Esophagus muscularis mucosa (tissue), 4 donors: ENCODE results near the gene PLD4. TPM values are rescaled to one million over a fixed set of nuclear protein-coding genes. Genes with fewer than 3 reads are reported as not detected.
"Not testable (repeated sequence)": the region's sequence is repeated elsewhere in the genome, so short reads cannot be mapped to it uniquely, and the experiment has no call there.

ENCODE experiments used
- DNase-seq: peaks from one replicate; pipeline ENCODE4 v3.0.0-alpha.2; 2017; ENCODE audit errors: extremely low spot score
- H3K27ac ChIP-seq, 4 donors: fragments of 200-600 bp; sonication (generic); replicated peaks in 1 of 4; 1 replicate in 3 of 4; 2 replicates in 1 of 4; pipeline ENCODE4 v1.5.1; 2016 to 2019; ENCODE audit warnings: mild to moderate bottlenecking in 1 of 4
- H3K27me3 ChIP-seq, 4 donors: fragments of 200-600 bp; sonication (generic); one replicate each; pipeline versions ENCODE4 v1.5.1 to v1.6.0; 2016 to 2019
- H3K36me3 ChIP-seq, 4 donors: fragments of 200-600 bp; sonication (generic); one replicate each; pipeline ENCODE4 v1.5.1; 2016 to 2019
- H3K4me1 ChIP-seq, 4 donors: fragments of 200-600 bp; sonication (generic); one replicate each; pipeline ENCODE4 v1.5.1; 2016 to 2019
- H3K4me3 ChIP-seq, 4 donors: fragments of 200-600 bp; sonication (generic); 1 replicate in 2 of 4; 2 replicates in 2 of 4; pipeline ENCODE4 v1.5.1; 2016 to 2019; ENCODE audit warnings: mild to moderate bottlenecking in 4 of 4, moderate library complexity in 1 of 4
- H3K9me3 ChIP-seq, 4 donors: fragments of 200-600 bp; sonication (generic); 1 replicate in 3 of 4; 2 replicates in 1 of 4; pipeline ENCODE4 v1.5.1; 2016 to 2019
- CTCF ChIP-seq, 3 experiments: fragments of 200-600 bp in 2 of 3; fragments of 450-650 bp in 1 of 3; sonication (generic) in 2 of 3; IDR thresholded peaks; one replicate each; pipeline ENCODE4 v1.5.1; 2017 to 2019; ENCODE audit warnings: antibody characterized with exemption in 3 of 3, mild to moderate bottlenecking in 2 of 3, moderate library complexity in 1 of 3
- EP300 ChIP-seq: sonication (generic); formaldehyde crosslinking; IDR thresholded peaks from one replicate; pipeline ENCODE4 v1.6.1; 2017; ENCODE audit warnings: antibody characterized with exemption
- POLR2A ChIP-seq: fragments of 450-650 bp; IDR thresholded peaks from one replicate; pipeline ENCODE4 v1.6.1; 2017; ENCODE audit warnings: antibody characterized with exemption, moderate library complexity, mild to moderate bottlenecking, low read depth
- POLR2AphosphoS5 ChIP-seq, 2 donors: sonication (generic); formaldehyde crosslinking; IDR thresholded peaks; one replicate each; pipeline ENCODE4 v1.6.1; 2017; ENCODE audit warnings: antibody characterized with exemption in 2 of 2
- WGBS: methylation state at CpG from one replicate; pipeline ENCODE4 v1.1.5; 2018; 5-methylcytosine and 5-hydroxymethylcytosine counted together
- intact Hi-C: fragments of 100-400 bp; cut with DNase I; formaldehyde crosslinking; loops from one replicate; pipeline ENCODE4 v1.15.1; 2023
- total RNA-seq, 4 donors: library from RNA; depleted of rRNA; stranded (reverse); fragments of >200 nt; gene quantifications; one replicate each; pipeline versions ENCODE4 v1.1.0 to v1.2.1, GENCODE V29; 2016

Gene PLD4
- total RNA-seq, 4 donors from 2014 or later: under 0.01 to 0.50 (median 0.15) TPM

- WGBS: 90% methylated on average over 7 of the region's 7 CpGs
- Histone ChIP-seq H3K36me3 (no peaks in the 10 kb centered on the region), H3K27ac (no peak overlapping the region), H3K9me3 (peaks cover 0 to 13% (median 11%) of the 10 kb centered on the region in 4 donors), H3K4me1 (no peaks in the 10 kb centered on the region), H3K4me3 (no peak overlapping the region), H3K27me3 (no peaks in the 10 kb centered on the region)
- DNase-seq: no peak
- intact Hi-C loops: no loop called here
- TF ChIP-seq POLR2AphosphoS5 (IDR thresholded peaks at IDR 0.05): no peak
- no peak for TF ChIP-seq CTCF (IDR thresholded peaks at IDR 0.05)
- no peak for TF ChIP-seq POLR2A
- TF ChIP-seq EP300: no peak
These were observed 11.2 kb upstream of the PLD4 start for GRCh38 chr14:104913435-104913834.

GRCh38 chr14:104917116-104917515, 7.6 kb upstream of the PLD4 start:
- intact Hi-C loops: no loop called here
- H3K36me3 ChIP-seq: no peaks in the 10 kb centered on the region
- H3K4me1 ChIP-seq: no peaks in the 10 kb centered on the region
- no peak for TF ChIP-seq POLR2AphosphoS5 (IDR thresholded peaks at IDR 0.05)
- no peak for TF ChIP-seq CTCF (IDR thresholded peaks at IDR 0.05)
- no peak for TF ChIP-seq EP300
- TF ChIP-seq POLR2A: no peak
- no peak for DNase-seq
- no peak overlapping the region for H3K4me3 ChIP-seq
- H3K9me3 ChIP-seq: peaks cover 0 to 4% (median 4%) of the 10 kb centered on the region in 4 donors
- H3K27ac ChIP-seq: no peak overlapping the region
- WGBS: 86% methylated on average over 9 of the region's 9 CpGs
- no peaks in the 10 kb centered on the region for H3K27me3 ChIP-seq

- Histone ChIP-seq H3K4me1 (no peaks in the 10 kb centered on the region), H3K27me3 (no peaks in the 10 kb centered on the region), H3K27ac (no peak overlapping the region), H3K9me3 (no peaks in the 10 kb centered on the region), H3K4me3 (no peak overlapping the region), H3K36me3 (no peaks in the 10 kb centered on the region)
- WGBS: 69% methylated on average over 2 of the region's 4 CpGs
- DNase-seq: no peak
- intact Hi-C loops: no loop called here
- TF ChIP-seq POLR2A: no peak
- TF ChIP-seq CTCF (IDR thresholded peaks at IDR 0.05): no peak
- no peak for TF ChIP-seq EP300
- TF ChIP-seq POLR2AphosphoS5 (IDR thresholded peaks at IDR 0.05): no peak
These were observed 6.7 kb upstream of the PLD4 start for GRCh38 chr14:104917993-104918392.

- H3K27me3 ChIP-seq, H3K9me3 ChIP-seq, H3K4me3 ChIP-seq, H3K36me3 ChIP-seq, intact Hi-C loops, H3K4me1 ChIP-seq, H3K27ac ChIP-seq, DNase-seq: not testable (repeated sequence)
- WGBS: 79% methylated on average over 12 of the region's 12 CpGs
These were observed 5.3 kb upstream of the PLD4 start for GRCh38 chr14:104919152-104919992.

DNA sequence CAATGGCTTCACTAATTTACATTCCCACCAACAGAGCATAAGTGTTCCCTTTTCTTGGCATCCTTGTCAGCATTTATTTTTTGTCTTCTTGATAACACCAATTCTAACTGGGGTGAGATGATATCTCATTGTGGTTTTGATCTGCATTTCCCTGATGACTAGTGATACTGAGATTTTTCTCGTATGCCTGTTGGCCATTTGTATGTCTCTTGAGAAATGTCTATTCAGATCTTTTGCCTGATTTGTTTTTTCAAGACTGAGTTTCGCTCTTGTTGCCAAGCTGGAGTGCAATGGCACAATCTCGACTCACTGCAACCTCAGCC, 4.7 kb upstream of the PLD4 start:
- intact Hi-C loops: no loop called here
- no peak for TF ChIP-seq POLR2AphosphoS5 (IDR thresholded peaks at IDR 0.05)
- TF ChIP-seq POLR2A: no peak
- TF ChIP-seq EP300: no peak
- no peak for TF ChIP-seq CTCF (IDR thresholded peaks at IDR 0.05)
- no peak overlapping the region for H3K4me3 ChIP-seq
- no peaks in the 10 kb centered on the region for H3K36me3 ChIP-seq
- peaks cover 0 to 2% (median 0%) of the 10 kb centered on the region in 4 donors for H3K4me1 ChIP-seq
- H3K9me3 ChIP-seq: peaks cover 0 to 7% (median 6%) of the 10 kb centered on the region in 4 donors
- DNase-seq: no peak
- no peaks in the 10 kb centered on the region for H3K27me3 ChIP-seq
- 65% methylated on average over 3 of the region's 3 CpGs for WGBS
- no peak overlapping the region for H3K27ac ChIP-seq
